BE2C (cell line): ENCODE measurements around the gene GEMIN7.

ENCODE experiments used
- DNase-seq: peaks from one replicate; pipeline ENCODE4 v3.0.0-alpha.2; 2020
- H3K27me3 ChIP-seq: fragments of 250-450 bp; sonication (Bioruptor Pico); 2 replicates; pipeline ENCODE4 v1.5.1; 2020; ENCODE audit warnings: mild to moderate bottlenecking
- H3K36me3 ChIP-seq: fragments of 250-450 bp; sonication (Bioruptor Pico); 2 replicates; pipeline ENCODE4 v1.5.1; 2020; ENCODE audit warnings: mild to moderate bottlenecking
- H3K4me1 ChIP-seq: fragments of 250-450 bp; sonication (Bioruptor Pico); 2 replicates; pipeline ENCODE4 v1.5.1; 2020
- H3K4me3 ChIP-seq: 2 replicates; pipeline ENCODE4 v1.5.1; 2011; ENCODE audit warnings: low read depth, low read length
- H3K9me3 ChIP-seq: fragments of 250-450 bp; sonication (Bioruptor Pico); 2 replicates; pipeline ENCODE4 v1.5.1; 2020
- CTCF ChIP-seq: IDR thresholded peaks from 2 replicates; pipeline ENCODE4 v1.5.1; 2012; ENCODE audit warnings: mild to moderate bottlenecking, low read depth, low read length

Gene GEMIN7

GRCh38 chr19:45091031-45091923, 12.2 kb downstream of the GEMIN7 start:
- H3K4me3 ChIP-seq = peak overlapping the region; percentile 95
- DNase-seq = peak; percentile 98

GRCh38 chr19:45092747-45093678, 14.0 kb downstream of the GEMIN7 start, which contains the start of gene PPP1R37:
Gene PPP1R37, plus strand, starts transcription at chr19:45093179. Its CDS starts 147 bp downstream, at chr19:45093326.
- DNase-seq = peak; percentile 96
- Histone ChIP-seq H3K27me3 (no peaks in the 10 kb centered on the region), H3K36me3 (peaks cover 12% of the 10 kb centered on the region), H3K4me1 (peaks cover 4% of the 10 kb centered on the region), H3K9me3 (no peaks in the 10 kb centered on the region), H3K4me3 (peak within 1 kb of the TSS; percentile 95)
- TF ChIP-seq CTCF = peak; percentile 10; the same call in 1 of the 2 replicates

More at GRCh38 chr19:45091031-45091923, 12.2 kb downstream of the GEMIN7 start:
- Histone ChIP-seq H3K4me1 (no peaks in the 10 kb centered on the region), H3K27me3 (no peaks in the 10 kb centered on the region), H3K9me3 (no peaks in the 10 kb centered on the region), H3K36me3 (peaks cover 14% of the 10 kb centered on the region)
- no peak for TF ChIP-seq CTCF

GRCh38 chr19:45094137-45094536, 15.1 kb downstream of the GEMIN7 start:
- no peak for DNase-seq
- no peak for TF ChIP-seq CTCF
- peak overlapping the region; percentile 95 for H3K4me3 ChIP-seq
- H3K36me3 ChIP-seq = peaks cover 12% of the 10 kb centered on the region
- H3K27me3 ChIP-seq = no peaks in the 10 kb centered on the region
- H3K4me1 ChIP-seq = peaks cover 15% of the 10 kb centered on the region
- H3K9me3 ChIP-seq = no peaks in the 10 kb centered on the region

GRCh38 chr19:45094707-45095106, 15.6 kb downstream of the GEMIN7 start:
- Histone ChIP-seq H3K36me3 (peaks cover 15% of the 10 kb centered on the region), H3K4me3 (peak overlapping the region; percentile 95), H3K4me1 (peaks cover 21% of the 10 kb centered on the region), H3K9me3 (no peaks in the 10 kb centered on the region), H3K27me3 (no peaks in the 10 kb centered on the region)
- no peak for DNase-seq
- no peak for TF ChIP-seq CTCF

GRCh38 chr19:45095496-45096413, 16.7 kb downstream of the GEMIN7 start:
- H3K9me3 ChIP-seq = no peaks in the 10 kb centered on the region
- DNase-seq = no peak
- H3K36me3 ChIP-seq = peaks cover 16% of the 10 kb centered on the region
- peaks cover 32% of the 10 kb centered on the region for H3K4me1 ChIP-seq
- no peaks in the 10 kb centered on the region for H3K27me3 ChIP-seq
- no peak overlapping the region for H3K4me3 ChIP-seq
- TF ChIP-seq CTCF = no peak
